GM12865 (cell line): Measurements from ENCODE around the gene SYCP3.
A peak's percentile ranks its signal among the peaks of the same experiment; 100 is the strongest.

ENCODE experiments used
- DNase-seq: peaks from one replicate; pipeline ENCODE4 v3.0.0; 2010; ENCODE audit warnings: low read depth
- H3K4me3 ChIP-seq: 2 replicates; pipeline ENCODE4 v1.5.1; 2011; ENCODE audit warnings: mild to moderate bottlenecking, low read depth, low read length, control low read depth
- CTCF ChIP-seq: IDR thresholded peaks from 2 replicates; pipeline ENCODE4 v1.5.1; 2011; ENCODE audit warnings: low read length, control low read depth, low read depth, inconsistent platforms; ENCODE audit not compliant: insufficient read depth; ENCODE audit errors: missing control alignments

SYCP3 gene

GRCh38 chr12:101780599-101780998, 41.3 kb upstream of the SYCP3 start:
- no peak overlapping the region for H3K4me3 ChIP-seq
- no peak for TF ChIP-seq CTCF
- DNase-seq, result no peak

- no peak for TF ChIP-seq CTCF
- DNase-seq, result no peak
- H3K4me3 ChIP-seq, result no peak overlapping the region
Measured at GRCh38 chr12:101779626-101780025, 40.4 kb upstream of the SYCP3 start.

GRCh38 chr12:101779200-101779599, 39.9 kb upstream of the SYCP3 start:
- no peak for TF ChIP-seq CTCF
- no peak overlapping the region for H3K4me3 ChIP-seq
- no peak for DNase-seq

- no peak for DNase-seq
- TF ChIP-seq CTCF, result no peak
- H3K4me3 ChIP-seq, result no peak overlapping the region
Measured at GRCh38 chr12:101777978-101778377, 38.7 kb upstream of the SYCP3 start.

- DNase-seq, result no peak
- no peak for TF ChIP-seq CTCF
- H3K4me3 ChIP-seq, result no peak overlapping the region
Measured at GRCh38 chr12:101777485-101777884, 38.2 kb upstream of the SYCP3 start.

- TF ChIP-seq CTCF, result no peak
- no peak overlapping the region for H3K4me3 ChIP-seq
- DNase-seq, result no peak
Measured at GRCh38 chr12:101775816-101776215, 36.6 kb upstream of the SYCP3 start.

GRCh38 chr12:101773650-101774162, 34.4 kb upstream of the SYCP3 start:
- peak; percentile 81 for DNase-seq
- peak; percentile 84 for TF ChIP-seq CTCF
- H3K4me3 ChIP-seq, result no peak overlapping the region
